Nephron (organoid): ENCODE data around the gene FGD5.

Source experiments
- H3K27ac Mint-ChIP-seq, 3 experiments: 2 replicates each; pipeline ENCODE4 v1.8.0; 2020; ENCODE audit warnings: mixed read lengths in 3 of 3, mild to moderate bottlenecking in 2 of 3, moderate library complexity in 1 of 3
- H3K27me3 Mint-ChIP-seq: 2 replicates; pipeline ENCODE4 v1.8.0; 2021; ENCODE audit warnings: low read depth, mild to moderate bottlenecking, moderate library complexity, mixed read lengths
- H3K36me3 Mint-ChIP-seq: 2 replicates; pipeline ENCODE4 v1.8.0; 2020; ENCODE audit warnings: low read depth, mixed read lengths
- H3K4me1 Mint-ChIP-seq: 2 replicates; pipeline ENCODE4 v1.8.0; 2020; ENCODE audit warnings: mixed read lengths
- H3K4me3 Mint-ChIP-seq, 3 experiments: 2 replicates each; pipeline ENCODE4 v1.8.0; 2020; ENCODE audit warnings: mild to moderate bottlenecking in 3 of 3, mixed read lengths in 3 of 3, moderate library complexity in 2 of 3
- H3K9me3 Mint-ChIP-seq: 2 replicates; pipeline ENCODE4 v1.8.0; 2020; ENCODE audit warnings: mixed read lengths
- TF ChIP-seq, protein P1 (sequence below), 3 experiments: fragments of 200-600 bp; sonication (generic); IDR thresholded peaks; one replicate each; pipeline ENCODE4 v1.5.0; 2021; ENCODE audit warnings: antibody characterized with exemption in 3 of 3; ENCODE audit not compliant: unreplicated experiment in 3 of 3

FGD5 gene, protein sequence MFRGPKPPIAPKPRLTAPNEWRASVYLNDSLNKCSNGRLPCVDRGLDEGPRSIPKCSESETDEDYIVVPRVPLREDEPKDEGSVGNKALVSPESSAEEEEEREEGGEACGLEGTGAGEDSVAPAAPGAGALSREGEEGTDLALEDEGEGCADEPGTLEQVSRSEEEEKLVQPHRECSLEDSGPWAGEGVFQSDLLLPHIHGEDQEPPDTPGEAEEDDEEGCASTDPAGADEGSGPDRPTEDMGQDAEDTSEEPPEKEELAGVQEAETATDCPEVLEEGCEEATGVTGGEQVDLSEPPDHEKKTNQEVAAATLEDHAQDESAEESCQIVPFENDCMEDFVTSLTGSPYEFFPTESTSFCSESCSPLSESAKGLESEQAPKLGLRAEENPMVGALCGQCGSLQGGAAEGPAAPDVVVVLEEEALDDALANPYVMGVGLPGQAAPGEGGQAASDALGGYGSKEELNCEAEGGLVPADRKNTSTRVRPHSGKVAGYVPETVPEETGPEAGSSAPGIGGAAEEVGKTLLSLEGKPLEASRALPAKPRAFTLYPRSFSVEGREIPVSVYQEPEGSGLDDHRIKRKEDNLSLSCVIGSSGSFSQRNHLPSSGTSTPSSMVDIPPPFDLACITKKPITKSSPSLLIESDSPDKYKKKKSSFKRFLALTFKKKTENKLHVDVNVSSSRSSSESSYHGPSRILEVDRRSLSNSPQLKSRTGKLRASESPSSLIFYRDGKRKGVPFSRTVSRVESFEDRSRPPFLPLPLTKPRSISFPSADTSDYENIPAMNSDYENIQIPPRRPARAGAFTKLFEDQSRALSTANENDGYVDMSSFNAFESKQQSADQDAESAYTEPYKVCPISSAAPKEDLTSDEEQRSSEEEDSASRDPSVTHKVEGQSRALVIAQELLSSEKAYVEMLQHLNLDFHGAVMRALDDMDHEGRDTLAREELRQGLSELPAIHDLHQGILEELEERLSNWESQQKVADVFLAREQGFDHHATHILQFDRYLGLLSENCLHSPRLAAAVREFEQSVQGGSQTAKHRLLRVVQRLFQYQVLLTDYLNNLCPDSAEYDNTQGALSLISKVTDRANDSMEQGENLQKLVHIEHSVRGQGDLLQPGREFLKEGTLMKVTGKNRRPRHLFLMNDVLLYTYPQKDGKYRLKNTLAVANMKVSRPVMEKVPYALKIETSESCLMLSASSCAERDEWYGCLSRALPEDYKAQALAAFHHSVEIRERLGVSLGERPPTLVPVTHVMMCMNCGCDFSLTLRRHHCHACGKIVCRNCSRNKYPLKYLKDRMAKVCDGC (N-terminal part only)

DNA sequence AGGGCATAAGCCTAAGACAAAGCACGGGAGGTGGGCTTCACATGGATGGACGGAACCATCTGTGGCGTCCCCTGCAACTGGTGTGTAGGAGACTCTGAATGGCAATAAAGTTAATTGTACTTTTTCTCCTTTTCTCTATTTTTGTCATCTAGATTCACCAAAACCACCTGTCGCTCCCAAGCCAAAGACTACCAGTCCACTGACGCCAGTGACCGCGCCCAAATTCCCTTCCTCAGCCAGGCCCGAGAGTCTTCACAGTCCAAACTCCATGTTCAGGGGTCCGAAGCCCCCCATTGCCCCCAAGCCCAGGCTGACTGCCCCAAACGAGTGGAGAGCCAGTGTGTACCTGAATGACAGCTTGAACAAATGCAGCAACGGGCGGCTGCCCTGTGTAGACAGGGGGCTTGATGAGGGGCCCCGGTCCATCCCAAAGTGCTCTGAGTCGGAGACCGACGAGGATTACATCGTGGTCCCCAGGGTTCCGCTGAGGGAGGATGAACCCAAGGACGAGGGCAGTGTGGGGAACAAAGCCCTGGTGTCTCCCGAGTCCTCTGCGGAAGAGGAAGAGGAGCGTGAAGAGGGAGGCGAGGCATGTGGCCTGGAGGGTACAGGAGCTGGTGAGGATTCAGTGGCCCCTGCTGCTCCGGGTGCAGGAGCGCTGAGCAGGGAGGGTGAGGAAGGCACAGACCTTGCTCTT is at the start of gene FGD5:
Gene FGD5, plus strand, starts transcription at position 159 of the 697 bp plus-strand sequence. Its CDS starts 110 bp downstream, at position 269.
- H3K9me3 Mint-ChIP-seq, result no peaks in the 10 kb centered on the region
- peaks cover 49% of the 10 kb centered on the region for H3K27me3 Mint-ChIP-seq
- peak within 1 kb of the TSS in 1 of 3 experiments; percentile 20 for H3K27ac Mint-ChIP-seq

DNA sequence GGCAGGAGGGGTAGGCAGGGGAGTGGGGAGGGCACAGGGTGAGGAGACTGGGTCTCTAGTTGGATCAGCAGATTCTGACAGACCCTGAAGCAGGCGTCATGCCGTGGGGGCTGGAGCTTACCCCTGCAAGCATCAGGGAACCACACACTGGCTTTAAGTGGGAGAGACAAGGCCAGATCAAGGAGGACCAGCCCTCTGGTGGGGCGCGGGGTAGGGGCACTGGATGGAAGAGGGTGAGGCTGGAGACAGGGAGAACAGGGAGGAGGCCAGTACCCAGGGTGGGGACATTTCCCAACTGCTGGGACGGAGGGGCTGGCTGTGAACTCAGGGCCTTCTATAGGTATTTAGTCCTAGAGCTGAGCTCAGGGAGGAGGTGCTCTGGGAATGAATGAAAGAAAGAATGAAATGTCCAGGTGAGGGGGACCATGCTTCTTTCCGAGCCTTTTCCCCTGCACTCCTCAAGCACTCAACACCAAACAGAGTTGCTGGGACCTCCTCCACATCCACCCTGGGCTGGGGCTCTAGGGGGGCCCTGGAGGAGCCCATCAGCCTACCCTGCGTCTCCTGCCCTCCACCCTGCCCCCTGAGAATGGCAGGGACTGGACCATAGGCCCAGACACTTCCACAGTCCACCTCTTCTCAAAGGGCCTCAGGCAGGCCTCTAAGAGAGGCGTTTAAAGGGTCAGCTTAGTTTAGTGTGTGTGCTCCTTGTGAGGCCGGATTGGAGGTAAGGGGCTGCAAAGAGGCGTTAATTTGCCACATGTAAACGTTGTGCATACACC is 49.0 kb upstream of the FGD5 start:
- H3K27ac Mint-ChIP-seq, result no peak overlapping the region
- TF ChIP-seq, protein P1, sequence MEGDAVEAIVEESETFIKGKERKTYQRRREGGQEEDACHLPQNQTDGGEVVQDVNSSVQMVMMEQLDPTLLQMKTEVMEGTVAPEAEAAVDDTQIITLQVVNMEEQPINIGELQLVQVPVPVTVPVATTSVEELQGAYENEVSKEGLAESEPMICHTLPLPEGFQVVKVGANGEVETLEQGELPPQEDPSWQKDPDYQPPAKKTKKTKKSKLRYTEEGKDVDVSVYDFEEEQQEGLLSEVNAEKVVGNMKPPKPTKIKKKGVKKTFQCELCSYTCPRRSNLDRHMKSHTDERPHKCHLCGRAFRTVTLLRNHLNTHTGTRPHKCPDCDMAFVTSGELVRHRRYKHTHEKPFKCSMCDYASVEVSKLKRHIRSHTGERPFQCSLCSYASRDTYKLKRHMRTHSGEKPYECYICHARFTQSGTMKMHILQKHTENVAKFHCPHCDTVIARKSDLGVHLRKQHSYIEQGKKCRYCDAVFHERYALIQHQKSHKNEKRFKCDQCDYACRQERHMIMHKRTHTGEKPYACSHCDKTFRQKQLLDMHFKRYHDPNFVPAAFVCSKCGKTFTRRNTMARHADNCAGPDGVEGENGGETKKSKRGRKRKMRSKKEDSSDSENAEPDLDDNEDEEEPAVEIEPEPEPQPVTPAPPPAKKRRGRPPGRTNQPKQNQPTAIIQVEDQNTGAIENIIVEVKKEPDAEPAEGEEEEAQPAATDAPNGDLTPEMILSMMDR (IDR thresholded peaks at IDR 0.05; ENCODE audit: unreplicated experiment in 3 of 3), result no peak
- peaks cover 14% of the 10 kb centered on the region for H3K27me3 Mint-ChIP-seq
- H3K4me1 Mint-ChIP-seq, result no peaks in the 10 kb centered on the region
- no peaks in the 10 kb centered on the region for H3K9me3 Mint-ChIP-seq
- no peaks in the 10 kb centered on the region for H3K36me3 Mint-ChIP-seq
- H3K4me3 Mint-ChIP-seq, result no peak overlapping the region

More for the DNA sequence above, at the start of gene FGD5:
- Mint-ChIP-seq H3K36me3 (peaks cover 4% of the 10 kb centered on the region), H3K4me1 (peaks cover 22% of the 10 kb centered on the region), H3K4me3 (no peak within 1 kb of the TSS)
- TF ChIP-seq, protein P1 (IDR thresholded peaks at IDR 0.05; ENCODE audit: unreplicated experiment in 3 of 3), result no peak

DNA sequence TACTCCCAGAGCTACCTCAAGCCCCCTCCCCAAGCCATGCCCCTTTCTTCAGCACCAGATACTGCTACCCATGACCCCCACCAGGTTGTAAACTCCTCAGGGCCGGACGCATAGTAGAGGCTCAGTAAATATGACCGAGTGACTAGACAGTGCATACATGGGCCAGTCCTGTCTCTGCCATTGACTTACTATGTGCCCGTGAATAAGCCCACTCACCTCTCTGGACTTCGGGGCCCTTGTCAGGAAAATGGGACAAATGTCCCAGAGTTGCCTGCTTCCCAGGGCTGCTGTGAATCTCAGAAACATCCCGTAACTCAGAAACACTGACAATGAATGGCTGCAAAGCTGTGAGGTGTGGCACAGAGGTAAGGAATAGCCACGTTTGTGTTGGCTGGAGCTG is 48.2 kb upstream of the FGD5 start:
- no peaks in the 10 kb centered on the region for H3K36me3 Mint-ChIP-seq
- H3K27ac Mint-ChIP-seq, result no peak overlapping the region
- TF ChIP-seq, protein P1 (IDR thresholded peaks at IDR 0.05; ENCODE audit: unreplicated experiment in 3 of 3), result no peak
- peaks cover 7% of the 10 kb centered on the region for H3K27me3 Mint-ChIP-seq
- H3K9me3 Mint-ChIP-seq, result no peaks in the 10 kb centered on the region
- H3K4me1 Mint-ChIP-seq, result no peaks in the 10 kb centered on the region
- no peak overlapping the region for H3K4me3 Mint-ChIP-seq

DNA sequence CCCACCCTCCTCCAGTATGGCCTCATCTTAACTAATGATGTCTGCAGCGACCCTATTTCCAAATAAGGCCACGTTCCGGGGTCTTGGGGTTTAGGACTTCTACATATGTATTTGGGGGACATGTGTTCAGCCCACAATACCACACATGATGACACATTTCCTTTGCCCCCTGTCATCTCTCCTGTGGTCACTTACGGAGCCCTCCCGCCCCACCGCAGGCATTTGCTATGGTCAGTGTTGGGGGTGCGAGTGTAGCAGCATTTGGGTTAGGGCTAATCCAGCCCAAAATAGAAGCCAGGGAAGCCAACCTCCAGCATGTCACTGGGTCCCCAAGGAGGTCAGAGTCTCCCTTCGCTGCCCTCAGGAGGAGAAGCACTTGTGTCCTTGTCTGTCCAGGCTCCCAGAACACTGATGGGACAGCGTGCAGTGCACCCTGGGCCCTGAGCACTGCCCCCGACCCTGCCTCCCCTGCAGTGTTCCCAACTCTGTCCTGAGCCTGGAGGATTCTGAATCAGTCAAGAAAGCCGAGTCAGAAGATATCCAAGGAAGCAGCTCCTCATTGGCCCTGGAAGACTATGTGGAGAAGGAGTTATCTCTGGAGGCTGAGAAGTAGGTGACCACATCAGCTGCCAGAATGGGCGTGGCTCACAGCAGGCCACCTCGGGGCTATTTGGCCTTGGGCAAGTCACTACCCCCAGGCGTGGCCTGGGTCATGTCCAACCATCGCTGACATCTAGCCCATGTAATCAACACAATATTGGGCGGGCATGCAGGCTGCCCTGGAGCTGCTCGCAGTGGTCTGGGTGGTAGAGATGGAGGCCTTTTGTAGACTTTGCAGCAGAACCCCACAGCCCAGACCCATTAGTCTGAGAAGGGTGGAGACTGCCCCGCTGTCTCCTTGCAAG is 46.9 kb upstream of the FGD5 start:
- Mint-ChIP-seq H3K9me3 (no peaks in the 10 kb centered on the region), H3K27me3 (peaks cover 8% of the 10 kb centered on the region), H3K4me3 (no peak overlapping the region), H3K4me1 (no peaks in the 10 kb centered on the region), H3K36me3 (no peaks in the 10 kb centered on the region), H3K27ac (no peak overlapping the region)
- TF ChIP-seq, protein P1 (IDR thresholded peaks at IDR 0.05; ENCODE audit: unreplicated experiment in 3 of 3), result no peak
